Suprapubic skin (tissue), 4 donors: ENCODE results near the gene GABRD.

Experiments
- POLR2A ChIP-seq, 2 donors: fragments of 450-650 bp; IDR thresholded peaks; one replicate each; pipeline ENCODE4 v1.6.1; 2017; ENCODE audit warnings: antibody characterized with exemption in 2 of 2, mild to moderate bottlenecking in 2 of 2, moderate library complexity in 2 of 2
- POLR2AphosphoS5 ChIP-seq, 3 donors: sonication (generic); formaldehyde crosslinking; IDR thresholded peaks; one replicate each; pipeline ENCODE4 v1.6.1; 2017; ENCODE audit warnings: antibody characterized with exemption in 3 of 3
- TF ChIP-seq, protein P1 (sequence below), 2 donors: fragments of 200-600 bp in 1 of 2; fragments of 450-650 bp in 1 of 2; sonication (generic) in 1 of 2; IDR thresholded peaks; one replicate each; pipeline ENCODE4 v1.5.1; 2016 to 2019; ENCODE audit warnings: antibody characterized with exemption in 2 of 2, mild to moderate bottlenecking in 1 of 2, moderate library complexity in 1 of 2

GRCh38 chr1:2031546-2032540 lies 12.7 kb downstream of the GABRD start:
- TF ChIP-seq, protein P1, sequence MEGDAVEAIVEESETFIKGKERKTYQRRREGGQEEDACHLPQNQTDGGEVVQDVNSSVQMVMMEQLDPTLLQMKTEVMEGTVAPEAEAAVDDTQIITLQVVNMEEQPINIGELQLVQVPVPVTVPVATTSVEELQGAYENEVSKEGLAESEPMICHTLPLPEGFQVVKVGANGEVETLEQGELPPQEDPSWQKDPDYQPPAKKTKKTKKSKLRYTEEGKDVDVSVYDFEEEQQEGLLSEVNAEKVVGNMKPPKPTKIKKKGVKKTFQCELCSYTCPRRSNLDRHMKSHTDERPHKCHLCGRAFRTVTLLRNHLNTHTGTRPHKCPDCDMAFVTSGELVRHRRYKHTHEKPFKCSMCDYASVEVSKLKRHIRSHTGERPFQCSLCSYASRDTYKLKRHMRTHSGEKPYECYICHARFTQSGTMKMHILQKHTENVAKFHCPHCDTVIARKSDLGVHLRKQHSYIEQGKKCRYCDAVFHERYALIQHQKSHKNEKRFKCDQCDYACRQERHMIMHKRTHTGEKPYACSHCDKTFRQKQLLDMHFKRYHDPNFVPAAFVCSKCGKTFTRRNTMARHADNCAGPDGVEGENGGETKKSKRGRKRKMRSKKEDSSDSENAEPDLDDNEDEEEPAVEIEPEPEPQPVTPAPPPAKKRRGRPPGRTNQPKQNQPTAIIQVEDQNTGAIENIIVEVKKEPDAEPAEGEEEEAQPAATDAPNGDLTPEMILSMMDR (IDR thresholded peaks at IDR 0.05) = no peak
- TF ChIP-seq POLR2A (IDR thresholded peaks at IDR 0.05) (no peak), POLR2AphosphoS5 (IDR thresholded peaks at IDR 0.05) (no peak)
